H1 (cell line): Measurements from ENCODE around the gene OR2AE1. TPM values are rescaled to one million over a fixed set of nuclear protein-coding genes. Genes with fewer than 3 reads are reported as not detected.

Experiments
- CTCF ChIA-PET: fragments of 300-600 bp; sonication (Branson Sonifier 250); formaldehyde crosslinking; loops from one replicate; lab custom pipeline; 2021; ENCODE audit not compliant: partially characterized antibody; lab: Charles Lee
- POLR2A ChIA-PET: fragments of 300-600 bp; sonication (Branson Sonifier 250); formaldehyde crosslinking; loops from one replicate; lab custom pipeline; 2021; ENCODE audit warnings: inconsistent platforms; ENCODE audit not compliant: partially characterized antibody; lab: Charles Lee
- DNase-seq, 2 experiments: peaks; one replicate each; pipeline versions ENCODE4 v3.0.0 to v3.0.0-alpha.2; 2010 to 2022; ENCODE audit warnings: low spot score in 2 of 2, low read depth in 1 of 2, mixed read lengths in 1 of 2
- FAIRE-seq: peaks from 2 replicates; lab custom pipeline; 2011; peaks lifted over from hg19 to GRCh38; lab: Jason Lieb, UNC
- H2AFZ ChIP-seq: 2 replicates; pipeline ENCODE4 v1.8.1; 2012; ENCODE audit warnings: low read length, inconsistent platforms
- H2AK5ac ChIP-seq: 2 replicates; pipeline ENCODE4 v1.6.1; 2013; ENCODE audit warnings: low read depth, low read length
- H2BK120ac ChIP-seq: replicated peaks from 2 replicates; pipeline ENCODE3; 2013; ENCODE audit warnings: low read depth, low read length, inconsistent platforms
- H2BK12ac ChIP-seq: 2 replicates; pipeline ENCODE4 v1.6.1; 2013; ENCODE audit warnings: low read depth, low read length
- H2BK15ac ChIP-seq: 2 replicates; pipeline ENCODE4 v1.6.1; 2013; ENCODE audit warnings: low read length
- H2BK20ac ChIP-seq: 2 replicates; pipeline ENCODE4 v1.6.1; 2013; ENCODE audit warnings: low read length
- H2BK5ac ChIP-seq: 2 replicates; pipeline ENCODE4 v1.6.1; 2013; ENCODE audit warnings: low read depth, low read length
- H3K14ac ChIP-seq: 2 replicates; pipeline ENCODE4 v1.6.1; 2013; ENCODE audit warnings: inconsistent platforms; ENCODE audit not compliant: insufficient read length
- H3K18ac ChIP-seq: 2 replicates; pipeline ENCODE4 v1.6.1; 2013; ENCODE audit warnings: low read length; ENCODE audit errors: extremely low read depth
- H3K23ac ChIP-seq: 2 replicates; pipeline ENCODE4 v1.6.1; 2013; ENCODE audit warnings: inconsistent platforms; ENCODE audit not compliant: insufficient read length
- H3K23me2 ChIP-seq: 2 replicates; pipeline ENCODE4 v1.6.1; 2013; ENCODE audit warnings: low read depth, low read length
- H3K27ac ChIP-seq: 2 replicates; pipeline ENCODE4 v1.6.1; 2011; ENCODE audit warnings: low read depth, low read length, inconsistent platforms
- H3K27me3 ChIP-seq, 4 experiments: replicated peaks in 1 of 4; 1 replicate in 1 of 4; 2 replicates in 3 of 4; pipeline versions ENCODE4 v1.6.1 to v1.8.1; 2011 to 2013; ENCODE audit warnings: low read length in 3 of 4, mild to moderate bottlenecking in 3 of 4, inconsistent platforms in 2 of 4, mixed read lengths in 2 of 4, moderate library complexity in 1 of 4; ENCODE audit not compliant: control insufficient read depth in 3 of 4, insufficient read depth in 3 of 4; ENCODE audit errors: extremely low read depth in 1 of 4
- H3K36me3 ChIP-seq, 4 experiments: 2 replicates each; pipeline versions ENCODE4 v1.6.1 to v1.8.1; 2011 to 2013; ENCODE audit warnings: mild to moderate bottlenecking in 4 of 4, low read length in 3 of 4, moderate library complexity in 2 of 4, control low read depth in 1 of 4, inconsistent platforms in 1 of 4; ENCODE audit not compliant: insufficient read depth in 4 of 4, control insufficient read depth in 2 of 4
- H3K4ac ChIP-seq: replicated peaks from 2 replicates; pipeline ENCODE3; 2013; ENCODE audit warnings: low read length, low read depth, mixed read lengths, inconsistent platforms; ENCODE audit not compliant: insufficient read length
- H3K4me1 ChIP-seq, 4 experiments: replicated peaks in 1 of 4; 1 replicate in 1 of 4; 2 replicates in 3 of 4; pipeline versions ENCODE4 v1.6.1 to v1.8.1; 2011 to 2013; ENCODE audit warnings: low read length in 3 of 4, inconsistent platforms in 2 of 4, mixed read lengths in 1 of 4; ENCODE audit not compliant: insufficient read depth in 4 of 4, control insufficient read depth in 3 of 4
- H3K4me2 ChIP-seq, 2 experiments: 2 replicates each; pipeline versions ENCODE4 v1.6.1 to v1.8.1; 2011 to 2013; ENCODE audit warnings: low read depth in 2 of 2, low read length in 2 of 2, control low read depth in 1 of 2, inconsistent platforms in 1 of 2, mild to moderate bottlenecking in 1 of 2; ENCODE audit not compliant: insufficient read depth in 1 of 2
- H3K4me3 ChIP-seq, 4 experiments: fragments of 200-600, 300-600 bp in 1 of 4; sonication (generic), shearing (Covaris generic), sonication (Bioruptor Twin) in 1 of 4; 2 replicates each; pipeline versions ENCODE4 v1.5.1 to v1.8.1; 2011 to 2016; ENCODE audit warnings: low read length in 4 of 4, low read depth in 3 of 4, control low read depth in 2 of 4, inconsistent platforms in 2 of 4, mild to moderate bottlenecking in 2 of 4, mixed read lengths in 1 of 4, moderate library complexity in 1 of 4; ENCODE audit not compliant: insufficient read depth in 2 of 4; ENCODE audit errors: extremely low read depth in 1 of 4
- H3K56ac ChIP-seq: replicated peaks from 2 replicates; pipeline ENCODE3; 2013; ENCODE audit warnings: low read depth, mild to moderate bottlenecking, mixed read lengths, low read length, inconsistent platforms; ENCODE audit not compliant: insufficient read length
- H3K79me1 ChIP-seq: 2 replicates; pipeline ENCODE4 v1.6.1; 2013; ENCODE audit warnings: low read depth, low read length, control low read depth
- H3K79me2 ChIP-seq, 2 experiments: 2 replicates each; pipeline versions ENCODE4 v1.6.1 to v1.8.1; 2012 to 2013; ENCODE audit warnings: low read length in 2 of 2, mild to moderate bottlenecking in 2 of 2, inconsistent platforms in 1 of 2; ENCODE audit not compliant: insufficient read depth in 2 of 2, control insufficient read depth in 1 of 2
- H3K9ac ChIP-seq, 4 experiments: replicated peaks in 1 of 4; 1 replicate in 1 of 4; 2 replicates in 3 of 4; pipeline versions ENCODE4 v1.6.1 to v1.8.1; 2011 to 2013; ENCODE audit warnings: low read depth in 3 of 4, low read length in 3 of 4, control low read depth in 2 of 4, mild to moderate bottlenecking in 2 of 4, moderate library complexity in 2 of 4, inconsistent platforms in 1 of 4; ENCODE audit errors: extremely low read depth in 1 of 4
- H3K9me3 ChIP-seq, 2 experiments: 2 replicates each; pipeline versions ENCODE4 v1.6.1 to v1.8.1; 2012 to 2013; ENCODE audit warnings: mild to moderate bottlenecking in 2 of 2, moderate library complexity in 2 of 2, control low read depth in 1 of 2, inconsistent platforms in 1 of 2, low read depth in 1 of 2, low read length in 1 of 2, mixed read lengths in 1 of 2; ENCODE audit not compliant: insufficient read depth in 2 of 2
- H4K20me1 ChIP-seq, 2 experiments: replicated peaks in 1 of 2; 2 replicates each; pipeline versions ENCODE3 to v1.8.1; 2011 to 2013; ENCODE audit warnings: inconsistent platforms in 2 of 2, low read length in 2 of 2, mild to moderate bottlenecking in 1 of 2; ENCODE audit not compliant: insufficient read depth in 2 of 2, control insufficient read depth in 1 of 2
- H4K5ac ChIP-seq: 2 replicates; pipeline ENCODE4 v1.6.1; 2013; ENCODE audit warnings: low read length, low read depth, mixed read lengths, inconsistent platforms; ENCODE audit not compliant: insufficient read length
- H4K8ac ChIP-seq: 2 replicates; pipeline ENCODE4 v1.8.0; 2013; ENCODE audit warnings: mild to moderate bottlenecking, moderate library complexity, low read length, inconsistent platforms; ENCODE audit not compliant: insufficient read depth; ENCODE audit errors: extremely low read depth
- H4K91ac ChIP-seq: replicated peaks from 2 replicates; pipeline ENCODE3; 2013; ENCODE audit warnings: low read length, mixed read lengths, inconsistent platforms; ENCODE audit not compliant: insufficient read length
- CEBPB ChIP-seq: IDR thresholded peaks from 2 replicates; pipeline ENCODE4 v1.6.1; 2012; ENCODE audit warnings: low read depth, low read length
- CHD2 ChIP-seq: IDR thresholded peaks from 2 replicates; pipeline ENCODE4 v1.6.1; 2012; ENCODE audit warnings: low read length, improper control_type of control experiment
- FOSL1 ChIP-seq: IDR thresholded peaks from 2 replicates; pipeline ENCODE4 v1.6.1; 2011; ENCODE audit warnings: mild to moderate bottlenecking, low read depth, low read length, moderate library complexity; ENCODE audit not compliant: insufficient read depth
- JUND ChIP-seq: IDR thresholded peaks from 2 replicates; pipeline ENCODE4 v1.6.1; 2011; ENCODE audit warnings: mild to moderate bottlenecking, improper control_type of control experiment, low read length
- KDM5A ChIP-seq: fragments of 200-600 bp; IDR thresholded peaks from 2 replicates; pipeline ENCODE4 v1.7.1; 2012; ENCODE audit warnings: mild to moderate bottlenecking, low read length, inconsistent platforms, mixed read lengths
- SIX5 ChIP-seq: IDR thresholded peaks from 2 replicates; pipeline ENCODE4 v1.6.1; 2011; ENCODE audit warnings: mild to moderate bottlenecking, low read depth, low read length
- SUZ12 ChIP-seq: fragments of 200-600 bp; sonication (generic); IDR thresholded peaks from 2 replicates; pipeline ENCODE4 v1.6.1; 2012; ENCODE audit warnings: mild to moderate bottlenecking, inconsistent platforms, low read length, moderate library complexity, mixed read lengths
- USF2 ChIP-seq: IDR thresholded peaks from 2 replicates; pipeline ENCODE4 v1.6.1; 2011; ENCODE audit warnings: low read length, improper control_type of control experiment
- WGBS, 2 experiments: shearing (Covaris generic) in 1 of 2; methylation state at CpG; one replicate each; pipeline versions ENCODE4 v1.1.6 to v1.1.7; 2013 to 2015; ENCODE audit warnings: low lambda C conversion rate in 2 of 2, mixed read lengths in 2 of 2, inconsistent platforms in 1 of 2, low coverage in 1 of 2, missing lambda C conversion rate in 1 of 2; ENCODE audit not compliant: insufficient replicate concordance in 2 of 2, insufficient coverage in 1 of 2, insufficient read length in 1 of 2; ENCODE audit errors: extremely low coverage in 1 of 2, missing lambda C conversion rate in 1 of 2; 5-methylcytosine and 5-hydroxymethylcytosine counted together
- polyA plus RNA-seq, 7 experiments: library from polyadenylated mRNA; depleted of rRNA in 3 of 7; stranded (reverse) in 5 of 7; unstranded in 2 of 7; fragments of >200 nt in 5 of 7; fragments of 200-250 nt in 2 of 7; gene quantifications; 1 replicate in 5 of 7; 2 replicates in 1 of 7; 4 replicates in 1 of 7; pipeline versions ENCODE4 v1.2.1 to v1.2.3, GENCODE V29; 2011 to 2013; ENCODE audit warnings: missing spikeins in 2 of 7, mixed read lengths in 2 of 7
- total RNA-seq: library from RNA; stranded (reverse); fragmentation: NEBNext Ultra II Directional; extraction: Animal tissue kit (Norgen Biotek cat#: 25700); gene quantifications from 2 replicates; pipeline ENCODE4 v1.2.1, GENCODE V29; 2021
- TF ChIP-seq, protein P1 (sequence below): IDR thresholded peaks from 2 replicates; pipeline ENCODE4 v1.6.1; 2012; ENCODE audit warnings: inconsistent platforms

OR2AE1 gene
- total and polyA plus RNA-seq, 2 of the 8 experiments (the other 6 are each of a cell fraction or from before 2014, with no cell fraction given) = not detected

GRCh38 chr7:99829524-99830160, 47.2 kb downstream of the OR2AE1 start:
- H2BK20ac ChIP-seq = no peak overlapping the region
- H3K79me1 ChIP-seq = no peaks in the 10 kb centered on the region
- H2BK5ac ChIP-seq = no peak overlapping the region
- H3K18ac ChIP-seq = no peak overlapping the region
- ChIA-PET CTCF (interaction anchor here (0.9 kb wide), 1 partner anchor 93 kb away, joined by 3 read pairs; no protein-coding TSS in a partner anchor), POLR2A (no interaction called here)
- no peak overlapping the region for H2BK15ac ChIP-seq
- H3K4me3 ChIP-seq = no peak overlapping the region
- no peak overlapping the region for H4K5ac ChIP-seq
- H2BK120ac ChIP-seq = no peak overlapping the region
- H4K8ac ChIP-seq = no peak overlapping the region
- H3K9me3 ChIP-seq = no peaks in the 10 kb centered on the region
- no peak overlapping the region for H3K56ac ChIP-seq
- no peak for FAIRE-seq
- no peak overlapping the region for H3K4me2 ChIP-seq
- H3K27me3 ChIP-seq = no peaks in the 10 kb centered on the region
- H3K79me2 ChIP-seq = no peaks in the 10 kb centered on the region
- no peak overlapping the region for H3K9ac ChIP-seq
- H4K20me1 ChIP-seq = no peaks in the 10 kb centered on the region
- no peak overlapping the region for H3K23ac ChIP-seq
- no peaks in the 10 kb centered on the region for H3K23me2 ChIP-seq
- no peak overlapping the region for H2AFZ ChIP-seq
- H4K91ac ChIP-seq = no peak overlapping the region
- no peak for DNase-seq
- no peak overlapping the region for H2BK12ac ChIP-seq
- no peak overlapping the region for H3K27ac ChIP-seq
- H3K4me1 ChIP-seq = no peaks in the 10 kb centered on the region
- H3K36me3 ChIP-seq = no peaks in the 10 kb centered on the region
- no peak overlapping the region for H3K4ac ChIP-seq
- no peak overlapping the region for H3K14ac ChIP-seq
- H2AK5ac ChIP-seq = no peak overlapping the region
- WGBS, 2 experiments = 85% methylated on average over 1 of the region's 1 CpG; no CpG with 5 or more reads in 1 of the 2 experiments
- TF ChIP-seq CEBPB (no peak), FOSL1 (no peak), SIX5 (no peak), SUZ12 (no peak), USF2 (no peak), JUND (no peak), KDM5A (no peak), CHD2 (no peak)
- TF ChIP-seq, protein P1, sequence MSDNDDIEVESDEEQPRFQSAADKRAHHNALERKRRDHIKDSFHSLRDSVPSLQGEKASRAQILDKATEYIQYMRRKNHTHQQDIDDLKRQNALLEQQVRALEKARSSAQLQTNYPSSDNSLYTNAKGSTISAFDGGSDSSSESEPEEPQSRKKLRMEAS = no peak
